Liver (tissue), 3 donors: ENCODE results near the gene SDF2L1.

Experiments used
- JUND ChIP-seq, 2 donors: IDR thresholded peaks; 2 replicates each; pipeline ENCODE4 v1.6.1; 2016; ENCODE audit warnings: antibody characterized with exemption in 2 of 2
- REST ChIP-seq: IDR thresholded peaks from 2 replicates; pipeline ENCODE4 v1.6.1; 2016; ENCODE audit warnings: antibody characterized with exemption, mild to moderate bottlenecking
- TAF1 ChIP-seq: conservative IDR thresholded peaks from 2 replicates; pipeline ENCODE4 v1.6.1; 2016; ENCODE audit warnings: antibody characterized with exemption, mild to moderate bottlenecking
- YY1 ChIP-seq: IDR thresholded peaks from 2 replicates; pipeline ENCODE4 v1.6.1; 2016; ENCODE audit warnings: antibody characterized with exemption, mild to moderate bottlenecking
- TF ChIP-seq, protein P1 (sequence below): fragments of 150-350 bp; IDR thresholded peaks from 2 replicates; pipeline ENCODE4 v1.5.1; 2017; ENCODE audit warnings: improper control_type of control experiment, low read depth, low read length; ENCODE audit not compliant: missing input control
- TF ChIP-seq, protein P2 (sequence below): IDR thresholded peaks from 2 replicates; pipeline ENCODE4 v1.6.1; 2016; ENCODE audit warnings: antibody characterized with exemption
- donor health status: healthy.
- donor health status: healthy.

DNA sequence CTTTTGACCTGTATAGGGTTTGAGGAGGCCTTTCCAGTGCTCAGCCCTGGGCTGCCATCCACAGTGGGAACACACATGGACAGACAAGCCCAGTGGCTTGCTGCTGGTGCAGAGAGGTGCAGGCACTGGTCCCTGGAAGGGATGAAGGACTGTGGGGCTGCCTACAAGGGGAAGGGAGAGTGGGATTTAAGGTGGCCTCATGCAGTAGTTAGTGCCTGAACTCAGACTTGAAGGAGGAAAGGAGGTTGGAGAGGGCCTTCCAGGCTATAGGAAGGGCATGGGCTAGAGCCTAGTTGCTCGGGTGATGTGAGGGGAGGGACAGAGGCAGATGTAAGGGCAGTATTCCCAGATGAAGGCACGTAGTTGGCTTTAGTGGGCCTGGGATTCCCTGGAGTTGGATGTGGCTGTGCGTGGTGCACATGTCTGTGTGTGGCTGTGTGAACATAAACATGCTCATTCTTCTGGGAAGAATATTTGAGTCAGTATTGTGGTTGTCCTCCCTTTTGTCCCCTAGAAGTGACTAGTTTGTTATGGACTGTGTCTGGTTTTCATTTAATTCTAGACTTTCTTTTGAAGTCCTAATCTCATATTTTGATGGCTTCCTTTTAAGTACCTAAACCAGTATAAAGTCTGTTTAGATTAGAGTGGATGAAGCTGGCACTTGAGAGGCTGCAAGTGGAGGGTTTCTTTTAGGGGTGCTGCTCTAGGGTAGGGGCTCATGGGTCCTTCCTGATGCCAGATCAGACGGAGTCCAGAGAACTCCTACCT, 30.7 kb upstream of the SDF2L1 start:
- TF ChIP-seq, protein P1, sequence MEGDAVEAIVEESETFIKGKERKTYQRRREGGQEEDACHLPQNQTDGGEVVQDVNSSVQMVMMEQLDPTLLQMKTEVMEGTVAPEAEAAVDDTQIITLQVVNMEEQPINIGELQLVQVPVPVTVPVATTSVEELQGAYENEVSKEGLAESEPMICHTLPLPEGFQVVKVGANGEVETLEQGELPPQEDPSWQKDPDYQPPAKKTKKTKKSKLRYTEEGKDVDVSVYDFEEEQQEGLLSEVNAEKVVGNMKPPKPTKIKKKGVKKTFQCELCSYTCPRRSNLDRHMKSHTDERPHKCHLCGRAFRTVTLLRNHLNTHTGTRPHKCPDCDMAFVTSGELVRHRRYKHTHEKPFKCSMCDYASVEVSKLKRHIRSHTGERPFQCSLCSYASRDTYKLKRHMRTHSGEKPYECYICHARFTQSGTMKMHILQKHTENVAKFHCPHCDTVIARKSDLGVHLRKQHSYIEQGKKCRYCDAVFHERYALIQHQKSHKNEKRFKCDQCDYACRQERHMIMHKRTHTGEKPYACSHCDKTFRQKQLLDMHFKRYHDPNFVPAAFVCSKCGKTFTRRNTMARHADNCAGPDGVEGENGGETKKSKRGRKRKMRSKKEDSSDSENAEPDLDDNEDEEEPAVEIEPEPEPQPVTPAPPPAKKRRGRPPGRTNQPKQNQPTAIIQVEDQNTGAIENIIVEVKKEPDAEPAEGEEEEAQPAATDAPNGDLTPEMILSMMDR: no peak
- no peak for TF ChIP-seq TAF1
- no peak for TF ChIP-seq REST
- TF ChIP-seq, protein P2, sequence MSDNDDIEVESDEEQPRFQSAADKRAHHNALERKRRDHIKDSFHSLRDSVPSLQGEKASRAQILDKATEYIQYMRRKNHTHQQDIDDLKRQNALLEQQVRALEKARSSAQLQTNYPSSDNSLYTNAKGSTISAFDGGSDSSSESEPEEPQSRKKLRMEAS: no peak
- no peak for TF ChIP-seq YY1
- TF ChIP-seq JUND (IDR thresholded peaks at IDR 0.05): no peak
